Measurements from ENCODE around the gene ABCC2.

DNA sequence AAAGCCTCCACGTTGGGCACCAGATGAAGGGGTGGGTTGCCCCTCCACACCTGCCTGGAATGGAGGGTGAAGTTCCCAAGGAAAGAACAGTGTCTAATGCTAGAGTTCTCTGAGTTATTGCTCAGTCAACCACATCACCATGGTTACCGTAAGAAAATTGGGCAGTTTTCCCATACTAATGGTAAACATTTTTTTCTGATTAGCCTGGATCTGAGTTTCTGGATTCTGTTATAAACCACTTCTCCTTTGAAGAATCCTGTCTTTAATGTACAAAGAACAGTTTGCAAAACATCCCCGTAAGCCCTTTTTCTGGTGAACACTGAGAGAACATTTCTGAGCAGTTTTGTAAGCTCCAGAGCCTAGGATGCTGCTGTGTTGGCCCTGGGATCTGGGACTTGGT is 45.5 kb downstream of the ABCC2 start:
- TF ChIP-seq CTCF (IDR thresholded peaks at IDR 0.05; ENCODE audit: low read depth, low read length) (no peak), POLR2A (IDR thresholded peaks at IDR 0.05; ENCODE audit: extremely low read depth, insufficient read length) (no peak), MYC (IDR thresholded peaks at IDR 0.05; ENCODE audit: low read depth, low read length) (no peak), MAX (IDR thresholded peaks at IDR 0.05; ENCODE audit: low read depth, low read length) (no peak)
